HL-60 (cell line): ENCODE data around the gene ROPN1L.

ENCODE experiments used
- DNase-seq, 2 experiments: peaks; one replicate each; pipeline ENCODE4 v3.0.0-alpha.2; 2010 to 2020; ENCODE audit warnings: low read depth in 1 of 2, low spot score in 1 of 2
- H3K27ac ChIP-seq: fragments of 250-450 bp; sonication (Bioruptor Pico); replicated peaks from 2 replicates; pipeline ENCODE4 v1.5.1; 2020; ENCODE audit warnings: mild to moderate bottlenecking, moderate library complexity
- H3K27me3 ChIP-seq: fragments of 250-450 bp; sonication (Bioruptor Pico); 2 replicates; pipeline ENCODE4 v1.5.1; 2021; ENCODE audit warnings: mild to moderate bottlenecking, moderate library complexity; ENCODE audit not compliant: insufficient read depth, poor library complexity, severe bottlenecking
- H3K4me3 ChIP-seq: replicated peaks from 2 replicates; pipeline ENCODE4 v1.5.1; 2011; ENCODE audit warnings: mild to moderate bottlenecking, control low read depth, low read length; ENCODE audit not compliant: insufficient read depth
- CTCF ChIP-seq: IDR thresholded peaks from one replicate; pipeline ENCODE4 v1.5.1; 2011; ENCODE audit warnings: low read length, control low read depth, inconsistent platforms; ENCODE audit not compliant: insufficient read depth
- GABPA ChIP-seq: IDR thresholded peaks from 2 replicates; pipeline ENCODE4 v1.6.1; 2012; ENCODE audit warnings: low read depth
- POLR2AphosphoS5 ChIP-seq: IDR thresholded peaks from 2 replicates; pipeline ENCODE4 v1.6.1; 2012; ENCODE audit warnings: low read depth
- REST ChIP-seq: IDR thresholded peaks from 2 replicates; pipeline ENCODE4 v1.6.1; 2012; ENCODE audit warnings: low read depth; ENCODE audit not compliant: insufficient replicate concordance
- SPI1 ChIP-seq: IDR thresholded peaks from 2 replicates; pipeline ENCODE4 v1.6.1; 2012; ENCODE audit warnings: low read depth, mild to moderate bottlenecking, borderline replicate concordance

ROPN1L gene

GRCh38 chr5:10505517-10506095 is 63.9 kb downstream of the ROPN1L start:
- peak; percentile 86 to 89 for DNase-seq
- no peak overlapping the region for H3K4me3 ChIP-seq
- peak overlapping the region; percentile 76 for H3K27ac ChIP-seq

GRCh38 chr5:10506535-10506934 is 64.9 kb downstream of the ROPN1L start:
- Histone ChIP-seq H3K27me3 (no peaks in the 10 kb centered on the region), H3K27ac (peak overlapping the region; percentile 76), H3K4me3 (no peak overlapping the region)
- no peak for TF ChIP-seq CTCF
- TF ChIP-seq SPI1, result no peak
- no peak for TF ChIP-seq GABPA
- no peak for TF ChIP-seq REST
- DNase-seq, result no peak

More at GRCh38 chr5:10505517-10506095, 63.9 kb downstream of the ROPN1L start:
- peak; percentile 85 for TF ChIP-seq POLR2AphosphoS5
- TF ChIP-seq CTCF, result no peak
- TF ChIP-seq REST, result no peak
- peak; percentile 34 for TF ChIP-seq GABPA
- TF ChIP-seq SPI1, result peak; percentile 100
- no peaks in the 10 kb centered on the region for H3K27me3 ChIP-seq

DNA sequence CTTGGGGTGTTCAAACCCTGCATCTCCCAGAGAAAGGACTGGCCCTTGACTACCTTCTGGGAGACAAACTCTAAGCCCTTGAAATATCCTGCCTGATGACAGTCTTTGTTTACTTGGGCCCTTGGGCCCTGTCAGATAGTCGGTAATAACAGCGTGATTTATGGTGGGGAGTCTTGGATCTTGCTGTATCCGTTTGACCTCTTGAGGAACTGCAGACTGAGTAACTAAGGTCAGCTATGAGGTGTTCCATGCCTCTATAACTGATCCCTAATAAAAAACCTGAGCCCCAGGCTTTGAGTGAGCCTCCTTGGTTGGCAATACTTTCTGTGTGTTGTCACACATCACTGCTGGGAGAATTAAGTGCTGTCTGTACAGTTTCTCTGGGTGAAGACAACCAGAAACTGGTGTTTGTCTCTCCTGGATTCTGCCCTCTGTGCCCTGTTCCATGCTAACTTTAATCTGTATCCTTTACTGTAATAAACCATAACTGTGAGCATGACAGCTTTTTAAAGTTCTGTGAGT is 66.0 kb downstream of the ROPN1L start:
- Histone ChIP-seq H3K4me3 (no peak overlapping the region), H3K27me3 (no peaks in the 10 kb centered on the region), H3K27ac (peak overlapping the region; percentile 44)
- DNase-seq, result no peak
- TF ChIP-seq SPI1, result no peak
- TF ChIP-seq CTCF, result no peak
- no peak for TF ChIP-seq POLR2AphosphoS5

- TF ChIP-seq POLR2AphosphoS5 (no peak), REST (no peak), GABPA (no peak), CTCF (no peak), SPI1 (no peak)
- no peak overlapping the region for H3K4me3 ChIP-seq
- H3K27ac ChIP-seq, result no peak overlapping the region
- H3K27me3 ChIP-seq, result no peaks in the 10 kb centered on the region
- DNase-seq, result no peak
Measured at GRCh38 chr5:10509575-10509974, 67.9 kb downstream of the ROPN1L start.
